OCI-LY1 (cell line): Measurements from ENCODE around the gene NDUFAF3.

Experiments
- H2AFZ ChIP-seq: fragments of 200-600 bp; sonication (generic), shearing (Covaris generic); 2 replicates; pipeline ENCODE4 v1.6.0; 2014; ENCODE audit warnings: antibody characterized with exemption, mild to moderate bottlenecking, low read length
- H3F3A ChIP-seq: fragments of 200-600 bp; sonication (generic), shearing (Covaris generic); 2 replicates; pipeline ENCODE4 v1.6.0; 2014; ENCODE audit warnings: mild to moderate bottlenecking, antibody characterized with exemption, low read length, moderate library complexity; ENCODE audit not compliant: insufficient read depth
- H3K27ac ChIP-seq: fragments of 200-600 bp; sonication (generic); 2 replicates; pipeline ENCODE4 v1.5.1; 2014; ENCODE audit warnings: low read length, mixed run types, mild to moderate bottlenecking, low read depth; ENCODE audit not compliant: poor library complexity, severe bottlenecking
- H3K27me3 ChIP-seq: fragments of 200-600 bp; sonication (generic); 2 replicates; pipeline ENCODE4 v1.6.0; 2014; ENCODE audit warnings: antibody characterized with exemption, mild to moderate bottlenecking, low read length, moderate library complexity; ENCODE audit not compliant: insufficient read depth
- H3K36me3 ChIP-seq: fragments of 200-600 bp; sonication (generic); 2 replicates; pipeline ENCODE4 v1.6.1; 2014; ENCODE audit warnings: mild to moderate bottlenecking, antibody characterized with exemption, low read length, moderate library complexity, mixed read lengths; ENCODE audit not compliant: insufficient read depth
- H3K4me1 ChIP-seq: fragments of 200-600 bp; sonication (generic); 2 replicates; pipeline ENCODE4 v1.5.1; 2014; ENCODE audit warnings: mild to moderate bottlenecking, low read length, moderate library complexity; ENCODE audit not compliant: insufficient read depth, severe bottlenecking
- H3K4me2 ChIP-seq: fragments of 200-600 bp; sonication (generic), shearing (Covaris generic); 2 replicates; pipeline ENCODE4 v1.6.1; 2014; ENCODE audit warnings: low read length
- H3K4me3 ChIP-seq: fragments of 200-600 bp; sonication (generic); 2 replicates; pipeline ENCODE4 v1.5.1; 2014; ENCODE audit warnings: low read length, low read depth, mild to moderate bottlenecking, mixed read lengths; ENCODE audit not compliant: poor library complexity, severe bottlenecking
- H3K79me2 ChIP-seq: fragments of 200-600 bp; shearing (Covaris generic); 2 replicates; pipeline ENCODE4 v1.6.1; 2016; ENCODE audit warnings: mixed run types, low read length, mixed read lengths; ENCODE audit not compliant: insufficient read depth
- H3K9ac ChIP-seq: fragments of 200-600 bp; sonication (generic), shearing (Covaris generic); 2 replicates; pipeline ENCODE4 v1.6.1; 2014; ENCODE audit warnings: mild to moderate bottlenecking, low read length, mixed read lengths
- H3K9me2 ChIP-seq: fragments of 200-600 bp; sonication (generic), shearing (Covaris generic); 2 replicates; pipeline ENCODE4 v1.6.1; 2014; ENCODE audit warnings: low read depth, mild to moderate bottlenecking, low read length, mixed read lengths
- H3K9me3 ChIP-seq: fragments of 200-600 bp; shearing (Covaris generic); 2 replicates; pipeline ENCODE4 v1.6.1; 2014; ENCODE audit warnings: low read length, mixed read lengths
- H4K20me1 ChIP-seq: fragments of 200-600 bp; sonication (generic), shearing (Covaris generic); 2 replicates; pipeline ENCODE4 v1.6.0; 2016; ENCODE audit warnings: mild to moderate bottlenecking, low read length; ENCODE audit not compliant: insufficient read depth
- EZH2 ChIP-seq: fragments of 200-600 bp; sonication (generic), shearing (Covaris generic); IDR thresholded peaks from 2 replicates; pipeline ENCODE4 v1.8.0; 2017; ENCODE audit warnings: borderline replicate concordance, mixed run types, mild to moderate bottlenecking, antibody characterized with exemption, low read length, moderate library complexity, mixed read lengths
- TF ChIP-seq, protein P1 (sequence below): fragments of 200-600 bp; sonication (generic), shearing (Covaris generic); IDR thresholded peaks from 2 replicates; pipeline ENCODE4 v1.5.1; 2017; ENCODE audit warnings: mild to moderate bottlenecking, antibody characterized with exemption, low read length, moderate library complexity, mixed read lengths

Gene NDUFAF3

DNA sequence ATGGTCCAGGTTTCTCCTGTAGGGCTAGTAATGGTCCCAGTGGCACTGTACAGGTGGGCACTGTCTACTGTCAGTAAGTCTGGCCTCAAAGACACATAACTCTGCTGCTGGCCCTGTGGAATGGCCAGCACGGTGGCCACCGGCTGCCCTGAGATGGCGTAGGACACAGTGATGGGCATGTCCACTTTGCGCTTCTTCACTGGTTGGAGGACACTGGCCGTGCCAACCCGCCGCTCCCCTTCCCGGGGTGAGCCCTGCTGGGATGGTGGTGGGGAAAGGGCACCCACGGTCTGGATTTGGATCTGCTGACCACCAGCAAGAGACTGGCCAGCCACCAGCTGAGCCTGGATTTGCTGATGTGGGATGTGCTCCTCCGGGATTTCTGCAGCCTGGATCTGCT is 35.3 kb downstream of the NDUFAF3 start:
- H4K20me1 ChIP-seq, result no peaks in the 10 kb centered on the region
- no peaks in the 10 kb centered on the region for H3F3A ChIP-seq
- H3K4me3 ChIP-seq, result no peak overlapping the region
- H3K27me3 ChIP-seq, result no peaks in the 10 kb centered on the region
- H3K36me3 ChIP-seq, result peaks cover 75% of the 10 kb centered on the region
- H3K9me3 ChIP-seq, result no peaks in the 10 kb centered on the region
- no peaks in the 10 kb centered on the region for H3K9me2 ChIP-seq
- H3K4me2 ChIP-seq, result no peak overlapping the region
- H3K27ac ChIP-seq, result no peak overlapping the region
- TF ChIP-seq, protein P1, sequence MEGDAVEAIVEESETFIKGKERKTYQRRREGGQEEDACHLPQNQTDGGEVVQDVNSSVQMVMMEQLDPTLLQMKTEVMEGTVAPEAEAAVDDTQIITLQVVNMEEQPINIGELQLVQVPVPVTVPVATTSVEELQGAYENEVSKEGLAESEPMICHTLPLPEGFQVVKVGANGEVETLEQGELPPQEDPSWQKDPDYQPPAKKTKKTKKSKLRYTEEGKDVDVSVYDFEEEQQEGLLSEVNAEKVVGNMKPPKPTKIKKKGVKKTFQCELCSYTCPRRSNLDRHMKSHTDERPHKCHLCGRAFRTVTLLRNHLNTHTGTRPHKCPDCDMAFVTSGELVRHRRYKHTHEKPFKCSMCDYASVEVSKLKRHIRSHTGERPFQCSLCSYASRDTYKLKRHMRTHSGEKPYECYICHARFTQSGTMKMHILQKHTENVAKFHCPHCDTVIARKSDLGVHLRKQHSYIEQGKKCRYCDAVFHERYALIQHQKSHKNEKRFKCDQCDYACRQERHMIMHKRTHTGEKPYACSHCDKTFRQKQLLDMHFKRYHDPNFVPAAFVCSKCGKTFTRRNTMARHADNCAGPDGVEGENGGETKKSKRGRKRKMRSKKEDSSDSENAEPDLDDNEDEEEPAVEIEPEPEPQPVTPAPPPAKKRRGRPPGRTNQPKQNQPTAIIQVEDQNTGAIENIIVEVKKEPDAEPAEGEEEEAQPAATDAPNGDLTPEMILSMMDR, result no peak
- TF ChIP-seq EZH2, result no peak
- H3K4me1 ChIP-seq, result no peaks in the 10 kb centered on the region
- H2AFZ ChIP-seq, result no peak overlapping the region
- H3K79me2 ChIP-seq, result no peaks in the 10 kb centered on the region
- no peak overlapping the region for H3K9ac ChIP-seq

DNA sequence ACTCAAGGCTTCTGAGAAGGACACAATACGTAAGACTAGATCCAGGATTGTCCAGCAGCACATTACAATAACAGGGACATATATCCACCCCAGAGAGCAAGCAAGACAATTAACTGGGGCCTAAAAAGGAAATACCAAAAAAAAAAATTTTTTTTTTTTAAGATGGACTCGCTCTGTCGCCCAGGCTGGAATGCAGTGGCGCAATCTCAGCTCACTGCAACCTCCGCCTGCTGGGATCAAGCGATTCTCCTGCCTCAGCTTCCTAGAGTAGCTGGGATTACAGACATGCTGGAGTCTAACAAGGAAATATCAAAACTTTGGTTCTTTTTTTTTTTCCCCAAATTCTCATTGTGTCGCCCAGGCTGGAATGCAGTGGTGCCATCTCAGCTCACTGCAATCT is 36.1 kb downstream of the NDUFAF3 start:
- no peaks in the 10 kb centered on the region for H3K9me2 ChIP-seq
- no peaks in the 10 kb centered on the region for H3K4me1 ChIP-seq
- H3K4me2 ChIP-seq, result no peak overlapping the region
- H3F3A ChIP-seq, result no peaks in the 10 kb centered on the region
- H2AFZ ChIP-seq, result no peak overlapping the region
- no peak overlapping the region for H3K4me3 ChIP-seq
- TF ChIP-seq, protein P1, result no peak
- TF ChIP-seq EZH2, result no peak
- H3K27me3 ChIP-seq, result no peaks in the 10 kb centered on the region
- H3K9ac ChIP-seq, result no peak overlapping the region
- H3K27ac ChIP-seq, result no peak overlapping the region
- no peaks in the 10 kb centered on the region for H3K9me3 ChIP-seq
- H3K79me2 ChIP-seq, result no peaks in the 10 kb centered on the region
- no peaks in the 10 kb centered on the region for H4K20me1 ChIP-seq
- peaks cover 75% of the 10 kb centered on the region for H3K36me3 ChIP-seq
